CD4-positive, CD25-positive, alpha-beta regulatory T cell (primary cell): ENCODE data around the gene RNASE13. TPM values are rescaled to one million over a fixed set of nuclear protein-coding genes. Genes with fewer than 3 reads are reported as not detected.

ENCODE experiments used
- ATAC-seq, 2 donors: fragments of 150-1000 bp; cut with Tn5 transposase; one replicate each; pipeline ENCODE4 v1.10.0; 2021; ENCODE audit warnings: low read depth in 2 of 2, moderate number of reproducible peaks in 2 of 2, moderate library complexity in 1 of 2
- DNase-seq, 3 donors: peaks; one replicate each; pipeline versions ENCODE4 v3.0.0 to v3.0.0-alpha.2; 2012 to 2022; ENCODE audit warnings: mixed read lengths in 1 of 3
- H3K27ac ChIP-seq: one replicate; pipeline ENCODE4 v1.7.0; 2013; ENCODE audit warnings: mild to moderate bottlenecking, low read length; ENCODE audit not compliant: insufficient read depth, poor library complexity, severe bottlenecking
- H3K27me3 ChIP-seq: one replicate; pipeline ENCODE4 v1.7.0; 2013; ENCODE audit warnings: low read length; ENCODE audit not compliant: control insufficient read depth, insufficient read depth
- H3K36me3 ChIP-seq: one replicate; pipeline ENCODE4 v1.7.0; 2013; ENCODE audit warnings: mild to moderate bottlenecking, low read length, moderate library complexity; ENCODE audit not compliant: control insufficient read depth, insufficient read depth
- H3K4me1 ChIP-seq: 2 replicates; pipeline ENCODE4 v1.7.0; 2013; ENCODE audit warnings: mild to moderate bottlenecking, low read length; ENCODE audit not compliant: insufficient read depth, control insufficient read depth, poor library complexity, severe bottlenecking
- H3K4me3 ChIP-seq: one replicate; pipeline ENCODE4 v1.7.0; 2013; ENCODE audit warnings: low read depth, mild to moderate bottlenecking, low read length, moderate library complexity
- H3K9me3 ChIP-seq, 2 experiments: 1 replicate in 1 of 2; 2 replicates in 1 of 2; pipeline ENCODE4 v1.7.0; 2013; ENCODE audit warnings: low read length in 2 of 2, mild to moderate bottlenecking in 1 of 2, moderate library complexity in 1 of 2; ENCODE audit not compliant: control insufficient read depth in 2 of 2
- H3K27ac Mint-ChIP-seq, 3 donors: one replicate each; pipeline ENCODE4 v1.8.0; 2020 to 2022; ENCODE audit warnings: mild to moderate bottlenecking in 3 of 3, mixed read lengths in 3 of 3, moderate library complexity in 2 of 3
- H3K27me3 Mint-ChIP-seq: one replicate; pipeline ENCODE4 v1.8.0; 2022; ENCODE audit warnings: mild to moderate bottlenecking, mixed read lengths
- H3K36me3 Mint-ChIP-seq: one replicate; pipeline ENCODE4 v1.8.0; 2020; ENCODE audit warnings: mixed read lengths
- H3K4me1 Mint-ChIP-seq, 4 donors: one replicate each; pipeline ENCODE4 v1.8.0; 2020 to 2022; ENCODE audit warnings: mixed read lengths in 4 of 4, mild to moderate bottlenecking in 1 of 4
- H3K4me3 Mint-ChIP-seq, 4 donors: one replicate each; pipeline ENCODE4 v1.8.0; 2020 to 2022; ENCODE audit warnings: mild to moderate bottlenecking in 4 of 4, mixed read lengths in 4 of 4, moderate library complexity in 3 of 4
- H3K9me3 Mint-ChIP-seq, 7 donors: one replicate each; pipeline ENCODE4 v1.8.0; 2020 to 2022; ENCODE audit warnings: mixed read lengths in 7 of 7, mild to moderate bottlenecking in 3 of 7, moderate library complexity in 2 of 7
- polyA plus RNA-seq, 4 donors: library from polyadenylated mRNA; unstranded; fragments of 300-500 nt; fragmentation: Illumina TruSeq; gene quantifications; one replicate each; pipeline ENCODE4 v1.2.3, GENCODE V29; 2021
- total RNA-seq: library from RNA; stranded (reverse); gene quantifications from one replicate; pipeline ENCODE4 v1.2.3, GENCODE V29; 2022

RNASE13 gene
- total and polyA plus RNA-seq, 5 donors from 2014 or later: not detected

- Mint-ChIP-seq H3K36me3 (no peaks in the 10 kb centered on the region), H3K9me3 (peaks cover 0 to 1% (median 0%) of the 10 kb centered on the region in 7 donors), H3K27ac (no peak overlapping the region), H3K4me3 (no peak overlapping the region), H3K4me1 (no peaks in the 10 kb centered on the region), H3K27me3 (peaks cover 54% of the 10 kb centered on the region)
- H3K9me3 ChIP-seq: no peaks in the 10 kb centered on the region
- DNase-seq: no peak
- no peaks in the 10 kb centered on the region for H3K36me3 ChIP-seq
- no peaks in the 10 kb centered on the region for H3K4me1 ChIP-seq
- H3K27me3 ChIP-seq: peaks cover 17% of the 10 kb centered on the region
- H3K27ac ChIP-seq: no peak overlapping the region
- no peak for ATAC-seq
- no peak overlapping the region for H3K4me3 ChIP-seq
These were observed 26.2 kb upstream of the RNASE13 start for GRCh38 chr14:21060614-21061346.

GRCh38 chr14:21059842-21060613 is 25.4 kb upstream of the RNASE13 start:
- H3K36me3 ChIP-seq: no peaks in the 10 kb centered on the region
- DNase-seq (no peak), ATAC-seq (no peak)
- Mint-ChIP-seq H3K4me1 (no peaks in the 10 kb centered on the region), H3K27ac (no peak overlapping the region), H3K4me3 (no peak overlapping the region), H3K9me3 (peaks cover 0 to 1% (median 0%) of the 10 kb centered on the region in 7 donors), H3K27me3 (peaks cover 47% of the 10 kb centered on the region), H3K36me3 (no peaks in the 10 kb centered on the region)
- no peaks in the 10 kb centered on the region for H3K9me3 ChIP-seq
- H3K27me3 ChIP-seq: peaks cover 14% of the 10 kb centered on the region
- no peak overlapping the region for H3K27ac ChIP-seq
- H3K4me1 ChIP-seq: no peaks in the 10 kb centered on the region
- H3K4me3 ChIP-seq: no peak overlapping the region

DNA sequence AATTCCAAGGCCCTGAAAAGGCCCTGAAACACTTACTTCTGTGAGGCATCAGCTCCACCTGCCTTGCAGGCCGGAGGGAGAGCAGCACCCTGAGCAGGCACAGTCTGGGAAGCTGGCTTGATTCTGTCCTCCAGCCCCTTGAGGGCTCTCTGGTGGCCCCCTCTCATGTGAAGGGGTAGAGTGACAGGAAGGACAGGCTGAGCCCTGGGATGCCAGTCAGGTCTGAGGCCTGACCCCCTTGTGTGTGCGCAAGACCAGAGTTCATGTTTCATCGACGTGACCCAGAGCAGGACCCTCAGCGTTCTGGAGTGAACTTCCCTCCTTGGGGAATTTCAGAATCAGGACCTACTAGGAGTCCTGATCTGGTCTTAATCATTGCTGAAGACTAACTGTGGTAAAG is 24.3 kb upstream of the RNASE13 start:
- Mint-ChIP-seq H3K36me3 (no peaks in the 10 kb centered on the region), H3K27ac (no peak overlapping the region), H3K4me3 (no peak overlapping the region), H3K27me3 (peaks cover 41% of the 10 kb centered on the region), H3K4me1 (no peaks in the 10 kb centered on the region), H3K9me3 (peaks cover 0 to 1% (median 0%) of the 10 kb centered on the region in 7 donors)
- H3K4me1 ChIP-seq: no peaks in the 10 kb centered on the region
- ATAC-seq (no peak), DNase-seq (no peak)
- H3K36me3 ChIP-seq: no peaks in the 10 kb centered on the region
- H3K27me3 ChIP-seq: peaks cover 14% of the 10 kb centered on the region
- no peak overlapping the region for H3K27ac ChIP-seq
- no peak overlapping the region for H3K4me3 ChIP-seq
- H3K9me3 ChIP-seq: no peaks in the 10 kb centered on the region

GRCh38 chr14:21057803-21058675 is 23.4 kb upstream of the RNASE13 start, which contains the start of gene RNASE8:
Gene RNASE8, plus strand, starts transcription at chr14:21057822. Its CDS starts 71 bp downstream, at chr14:21057893.
- H3K27ac Mint-ChIP-seq: no peak within 1 kb of the TSS
- Histone ChIP-seq H3K27me3 (peaks cover 14% of the 10 kb centered on the region), H3K36me3 (no peaks in the 10 kb centered on the region), H3K4me1 (no peaks in the 10 kb centered on the region), H3K27ac (no peak within 1 kb of the TSS), H3K4me3 (no peak within 1 kb of the TSS), H3K9me3 (no peaks in the 10 kb centered on the region)
- no peaks in the 10 kb centered on the region for H3K4me1 Mint-ChIP-seq
- H3K9me3 Mint-ChIP-seq: peaks cover 0 to 1% (median 0%) of the 10 kb centered on the region in 7 donors
- H3K27me3 Mint-ChIP-seq: peaks cover 32% of the 10 kb centered on the region
- ATAC-seq: no peak
- DNase-seq: no peak
- H3K4me3 Mint-ChIP-seq: no peak within 1 kb of the TSS
- no peaks in the 10 kb centered on the region for H3K36me3 Mint-ChIP-seq

DNA sequence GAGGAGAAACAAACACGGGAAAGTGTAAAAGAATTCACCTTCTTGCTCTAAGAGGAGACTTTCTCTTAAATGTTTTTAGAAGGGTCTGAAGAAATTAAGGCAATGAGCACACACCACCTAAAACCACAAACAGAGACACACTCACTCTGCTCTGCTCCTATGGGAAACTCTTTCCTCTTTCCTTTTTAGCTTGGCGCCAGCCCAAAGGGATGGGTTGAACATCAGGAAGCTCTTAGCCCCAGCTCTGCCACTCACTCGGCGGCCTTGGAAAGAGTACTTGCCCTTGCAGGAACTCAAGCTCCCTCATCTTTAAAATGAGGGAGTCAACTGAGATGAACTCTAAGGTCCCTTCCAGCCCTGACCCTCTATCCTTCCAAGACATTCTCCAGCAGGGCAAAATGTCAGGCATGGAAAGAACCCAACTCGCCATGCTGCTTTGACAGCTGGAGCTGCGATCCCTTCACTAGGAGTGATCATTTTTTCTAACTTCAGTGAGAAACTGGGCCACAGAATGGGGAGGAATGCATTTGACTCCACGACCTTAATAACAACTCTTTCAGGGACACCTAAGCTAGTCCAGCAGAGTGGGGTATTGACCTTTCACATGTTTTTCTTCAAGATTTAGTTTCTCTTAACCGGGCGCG is 22.0 kb upstream of the RNASE13 start:
- Histone ChIP-seq H3K9me3 (no peaks in the 10 kb centered on the region), H3K4me1 (no peaks in the 10 kb centered on the region), H3K4me3 (no peak overlapping the region), H3K27ac (no peak overlapping the region), H3K36me3 (no peaks in the 10 kb centered on the region), H3K27me3 (peaks cover 16% of the 10 kb centered on the region)
- H3K9me3 Mint-ChIP-seq: no peaks in the 10 kb centered on the region
- H3K27ac Mint-ChIP-seq: no peak overlapping the region
- peaks cover 24% of the 10 kb centered on the region for H3K27me3 Mint-ChIP-seq
- H3K4me3 Mint-ChIP-seq: no peak overlapping the region
- DNase-seq (no peak), ATAC-seq (no peak)
- no peaks in the 10 kb centered on the region for H3K4me1 Mint-ChIP-seq
- H3K36me3 Mint-ChIP-seq: no peaks in the 10 kb centered on the region

- Mint-ChIP-seq H3K4me3 (no peak overlapping the region), H3K9me3 (no peaks in the 10 kb centered on the region), H3K27ac (no peak overlapping the region), H3K27me3 (peaks cover 21% of the 10 kb centered on the region), H3K36me3 (no peaks in the 10 kb centered on the region), H3K4me1 (no peaks in the 10 kb centered on the region)
- Histone ChIP-seq H3K4me3 (no peak overlapping the region), H3K4me1 (no peaks in the 10 kb centered on the region), H3K9me3 (no peaks in the 10 kb centered on the region), H3K36me3 (no peaks in the 10 kb centered on the region), H3K27me3 (peaks cover 8% of the 10 kb centered on the region), H3K27ac (no peak overlapping the region)
- ATAC-seq: no peak
- no peak for DNase-seq
These were observed 21.0 kb upstream of the RNASE13 start for GRCh38 chr14:21055432-21056117.

- Mint-ChIP-seq H3K4me1 (no peaks in the 10 kb centered on the region), H3K4me3 (no peak overlapping the region), H3K36me3 (no peaks in the 10 kb centered on the region), H3K27me3 (peaks cover 15% of the 10 kb centered on the region), H3K9me3 (no peaks in the 10 kb centered on the region), H3K27ac (no peak overlapping the region)
- Histone ChIP-seq H3K4me1 (no peaks in the 10 kb centered on the region), H3K36me3 (no peaks in the 10 kb centered on the region), H3K27me3 (peaks cover 5% of the 10 kb centered on the region), H3K27ac (no peak overlapping the region), H3K4me3 (no peak overlapping the region), H3K9me3 (no peaks in the 10 kb centered on the region)
- DNase-seq (no peak), ATAC-seq (no peak)
These were observed 20.1 kb upstream of the RNASE13 start for GRCh38 chr14:21054768-21055145.
